HG02870 (cell line): Measurements from ENCODE around the gene CIB4.
"Not testable (repeated sequence)": the region's sequence is repeated elsewhere in the genome, so short reads cannot be mapped to it uniquely, and the experiment has no call there.

Experiments used
- ATAC-seq: cut with Tn5 transposase; IDR thresholded peaks from one replicate; pipeline ENCODE4 v1.9.1; 2021; ENCODE audit warnings: mild to moderate bottlenecking, moderate library complexity; ENCODE audit not compliant: unreplicated experiment

Gene CIB4

DNA sequence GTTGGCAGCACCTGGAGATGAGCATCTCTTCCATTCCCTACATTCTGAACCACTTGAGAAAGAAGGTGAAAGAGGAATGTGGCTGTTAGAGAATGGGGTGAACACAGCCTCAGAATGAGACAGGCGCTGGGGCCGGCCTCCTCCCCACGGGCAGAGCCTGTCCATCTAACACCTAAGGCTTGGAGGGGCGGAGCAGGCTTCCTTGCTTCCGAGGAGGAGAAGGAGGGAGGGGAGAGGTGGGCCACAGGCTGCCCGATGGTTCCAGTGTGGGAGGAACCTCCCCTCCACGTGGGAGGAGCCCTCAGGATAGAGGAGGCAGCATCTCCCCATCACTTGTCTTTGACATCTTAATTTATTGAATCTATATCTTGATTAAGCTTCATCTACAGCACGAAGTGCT is 68.6 kb downstream of the CIB4 start:
- ATAC-seq: no peak

GRCh38 chr2:26571316-26571715 is 69.8 kb downstream of the CIB4 start:
- no peak for ATAC-seq

GRCh38 chr2:26570083-26570430 is 71.1 kb downstream of the CIB4 start:
- ATAC-seq: no peak

GRCh38 chr2:26569216-26570082 is 71.7 kb downstream of the CIB4 start:
- no peak for ATAC-seq

DNA sequence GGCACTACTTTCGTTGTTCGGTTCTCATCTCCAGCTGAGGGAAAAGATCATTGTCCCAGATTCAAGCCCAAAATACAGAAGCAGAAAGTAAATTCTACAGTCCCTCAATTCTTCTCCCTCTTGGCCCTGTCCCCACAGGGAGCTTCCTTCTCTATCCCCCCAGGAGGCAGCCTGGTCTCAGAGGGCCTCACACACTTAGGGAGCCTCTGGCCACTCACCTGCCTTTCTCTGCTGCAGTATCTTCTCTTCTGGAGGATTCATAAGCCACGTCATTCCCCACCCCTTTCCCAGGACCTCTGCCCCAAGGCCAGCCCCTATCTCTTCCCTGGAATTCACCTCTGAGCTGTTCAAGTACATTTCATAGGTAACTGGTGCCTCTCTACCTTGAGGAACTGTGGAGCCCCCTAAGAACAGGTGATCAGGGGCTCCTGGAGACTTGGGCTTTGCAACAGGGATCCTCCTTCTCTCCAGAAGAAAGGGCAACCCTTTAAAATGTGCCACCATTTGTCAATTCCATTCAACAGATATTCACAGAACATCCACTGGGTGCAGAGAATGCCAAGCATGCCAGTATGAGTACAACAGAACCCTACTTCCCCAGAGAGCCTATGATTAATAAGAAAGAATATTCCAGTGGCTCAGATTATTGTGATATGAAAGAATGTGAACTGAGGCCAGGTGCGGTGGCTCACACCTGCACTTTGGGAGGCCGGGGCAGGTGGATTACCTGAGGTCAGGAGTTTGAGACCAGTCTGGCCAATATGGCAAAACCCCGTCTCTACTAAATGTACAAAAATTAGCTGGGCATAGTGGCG is 72.9 kb downstream of the CIB4 start:
- no peak for ATAC-seq

DNA sequence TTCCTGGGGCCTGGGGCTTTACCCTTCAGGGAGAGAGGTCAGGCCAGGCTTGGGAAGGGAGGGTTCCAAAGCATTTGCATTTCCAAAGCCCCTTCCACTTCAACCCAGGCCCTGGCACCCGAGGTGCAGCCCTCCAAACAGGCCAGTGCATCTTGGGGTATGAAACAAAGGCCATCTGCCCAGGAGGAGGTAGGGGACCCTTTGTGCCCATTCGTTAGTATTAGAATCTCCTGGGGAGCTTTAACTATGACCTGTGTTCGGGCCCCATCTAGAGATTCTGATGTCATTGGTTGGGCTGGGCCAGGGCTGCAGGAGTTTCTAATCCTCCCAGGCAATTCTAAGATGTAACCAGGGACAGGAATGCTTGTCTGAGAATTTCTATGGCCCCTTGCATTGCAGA is 73.6 kb downstream of the CIB4 start:
- ATAC-seq: no peak

- ATAC-seq: not testable (repeated sequence)
Observed at GRCh38 chr2:26566731-26567130, 74.4 kb downstream of the CIB4 start.

GRCh38 chr2:26566081-26566375 is 75.1 kb downstream of the CIB4 start:
- no peak for ATAC-seq

- ATAC-seq: no peak
Observed at GRCh38 chr2:26564121-26564644, 77.0 kb downstream of the CIB4 start.

- no peak for ATAC-seq
Observed at GRCh38 chr2:26563686-26564085, 77.5 kb downstream of the CIB4 start.

DNA sequence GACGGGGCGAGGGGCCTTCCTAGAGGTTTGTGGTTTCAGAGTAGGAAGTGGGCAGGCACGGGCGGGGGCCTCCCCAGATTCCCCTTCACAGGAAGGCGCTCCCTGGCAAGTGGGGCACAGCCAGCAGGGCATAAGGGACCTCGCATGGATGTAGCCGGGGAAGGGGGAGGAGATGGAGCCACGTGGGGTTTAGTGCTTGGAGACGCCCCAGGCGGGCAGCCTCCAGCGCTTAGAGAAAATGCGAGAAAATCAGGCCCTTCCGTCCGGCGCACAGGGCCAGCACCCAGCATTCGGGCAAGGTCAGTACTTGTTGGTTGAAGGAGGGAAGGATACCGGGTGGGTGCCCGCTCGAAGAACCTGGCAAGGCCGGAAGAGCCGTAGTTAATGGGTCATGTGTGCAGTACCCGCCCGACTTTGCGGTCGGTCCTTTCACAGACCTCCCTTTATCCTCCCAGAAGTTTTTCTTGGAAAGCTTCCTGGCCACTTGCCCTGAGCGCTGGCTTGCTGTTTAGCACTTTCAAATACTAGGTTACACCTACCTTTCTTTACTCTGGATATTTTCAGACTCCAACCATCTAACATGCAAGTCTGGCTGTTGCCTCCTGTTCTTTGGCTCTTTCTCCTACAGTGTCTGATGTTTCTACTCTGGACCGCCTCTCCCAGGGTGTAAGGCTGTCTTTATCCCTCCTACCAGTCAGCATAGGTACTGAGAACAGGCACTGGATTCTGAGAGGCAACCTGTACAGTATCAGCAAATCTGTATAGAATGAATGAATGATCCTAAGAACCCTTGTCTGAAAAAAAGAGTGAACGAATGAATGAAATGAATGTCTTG is 78.1 kb downstream of the CIB4 start:
- ATAC-seq: no peak

DNA sequence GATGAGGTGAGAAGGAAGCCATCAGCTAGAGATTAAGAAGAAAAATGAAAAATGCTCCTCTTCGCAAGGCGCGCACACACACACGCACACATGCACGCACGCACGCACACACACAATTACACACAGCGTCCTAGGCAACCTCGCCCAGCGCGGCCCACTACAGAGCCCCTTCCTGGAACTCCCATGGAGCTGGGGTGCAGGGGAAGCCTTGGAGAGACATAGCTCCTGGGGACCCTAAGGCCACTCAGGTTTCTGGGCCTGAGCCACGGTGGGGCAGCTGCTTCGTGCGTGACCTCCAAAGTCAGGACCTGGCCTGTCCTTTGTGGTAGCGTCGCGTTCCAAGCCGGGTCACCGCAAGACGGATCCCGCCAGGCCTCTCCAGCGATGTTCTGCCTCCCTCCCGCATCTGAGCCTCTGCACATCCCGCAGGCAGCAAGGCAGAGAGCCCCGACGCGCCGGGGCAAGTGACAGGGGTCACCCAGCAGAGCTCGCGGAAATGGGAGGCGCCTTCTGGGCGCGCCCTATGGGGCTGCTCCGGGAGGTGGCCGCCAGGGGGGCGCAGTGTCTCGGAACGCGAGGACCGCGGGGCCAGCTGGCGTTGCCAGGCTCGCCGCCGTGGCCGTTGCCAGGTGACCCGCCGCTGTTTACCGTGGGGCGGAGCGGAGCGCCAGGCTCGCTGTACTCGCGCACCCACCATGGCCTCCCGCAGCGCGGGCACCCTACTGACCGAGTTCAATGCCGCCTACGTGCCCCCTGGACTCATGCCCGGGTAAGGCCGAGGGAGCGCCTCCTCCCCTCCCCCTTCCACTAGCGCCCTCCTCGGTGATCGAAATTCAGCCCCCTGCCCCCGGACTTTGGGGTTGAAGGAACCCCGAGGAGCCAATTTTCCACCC is 79.0 kb downstream of the CIB4 start:
- no peak for ATAC-seq

DNA sequence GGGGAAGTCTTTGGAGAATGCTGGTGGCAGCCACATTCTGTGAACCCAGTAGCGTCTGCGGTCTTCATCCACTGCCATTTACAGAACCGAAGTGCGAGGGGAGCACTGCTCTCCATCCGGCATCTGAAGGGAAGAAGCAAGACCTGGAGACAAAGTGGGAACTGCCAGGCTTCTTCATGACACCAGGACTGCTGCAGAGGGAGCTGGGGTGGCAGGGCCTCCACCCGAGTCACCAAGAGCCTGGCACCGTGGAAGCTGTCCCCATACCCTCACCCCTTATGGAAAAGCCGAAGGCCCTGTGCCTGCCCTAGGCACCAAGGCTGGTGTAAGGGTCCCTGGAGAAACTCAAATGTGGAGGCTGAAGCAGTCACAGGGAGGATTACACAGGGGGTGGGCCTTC is 79.8 kb downstream of the CIB4 start:
- no peak for ATAC-seq

DNA sequence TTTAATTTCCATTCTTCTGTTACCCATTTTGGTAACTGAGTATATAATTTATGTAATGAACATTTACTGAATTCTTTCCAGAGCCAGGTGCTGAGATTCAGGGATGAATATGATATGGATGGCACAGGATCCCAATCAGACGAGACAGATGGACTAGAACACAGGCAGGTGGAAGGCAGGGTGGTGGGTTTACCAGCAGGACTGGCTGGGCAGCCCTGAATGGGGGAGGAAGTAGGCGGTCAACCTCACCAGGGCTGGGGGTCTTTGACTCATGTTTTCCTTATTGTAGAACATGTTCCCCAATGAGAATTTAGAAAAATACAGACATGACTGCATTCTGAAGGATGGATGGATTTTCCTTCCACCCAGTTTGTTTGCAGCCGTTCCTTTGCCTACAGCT is 80.3 kb downstream of the CIB4 start:
- no peak for ATAC-seq

GRCh38 chr2:26559556-26559955 is 81.6 kb downstream of the CIB4 start:
- no peak for ATAC-seq

DNA sequence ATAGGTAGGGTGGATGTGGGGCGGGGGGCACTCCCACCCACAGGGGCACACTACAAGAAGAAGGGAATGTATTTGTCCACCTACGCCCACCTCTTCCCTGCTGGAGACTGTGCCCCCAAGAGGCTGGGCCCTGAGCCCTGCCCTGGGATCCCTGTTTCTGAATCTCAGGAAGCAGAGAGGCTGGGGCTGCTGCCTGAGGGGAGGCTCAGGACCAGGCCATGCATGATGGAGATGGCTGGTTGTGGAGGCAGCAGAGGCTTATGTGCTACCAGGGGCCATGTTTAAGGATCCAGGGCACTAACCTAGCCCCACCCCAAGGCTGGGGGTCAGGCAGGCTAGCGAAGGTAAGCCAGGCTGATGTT is 82.1 kb downstream of the CIB4 start:
- ATAC-seq: no peak

DNA sequence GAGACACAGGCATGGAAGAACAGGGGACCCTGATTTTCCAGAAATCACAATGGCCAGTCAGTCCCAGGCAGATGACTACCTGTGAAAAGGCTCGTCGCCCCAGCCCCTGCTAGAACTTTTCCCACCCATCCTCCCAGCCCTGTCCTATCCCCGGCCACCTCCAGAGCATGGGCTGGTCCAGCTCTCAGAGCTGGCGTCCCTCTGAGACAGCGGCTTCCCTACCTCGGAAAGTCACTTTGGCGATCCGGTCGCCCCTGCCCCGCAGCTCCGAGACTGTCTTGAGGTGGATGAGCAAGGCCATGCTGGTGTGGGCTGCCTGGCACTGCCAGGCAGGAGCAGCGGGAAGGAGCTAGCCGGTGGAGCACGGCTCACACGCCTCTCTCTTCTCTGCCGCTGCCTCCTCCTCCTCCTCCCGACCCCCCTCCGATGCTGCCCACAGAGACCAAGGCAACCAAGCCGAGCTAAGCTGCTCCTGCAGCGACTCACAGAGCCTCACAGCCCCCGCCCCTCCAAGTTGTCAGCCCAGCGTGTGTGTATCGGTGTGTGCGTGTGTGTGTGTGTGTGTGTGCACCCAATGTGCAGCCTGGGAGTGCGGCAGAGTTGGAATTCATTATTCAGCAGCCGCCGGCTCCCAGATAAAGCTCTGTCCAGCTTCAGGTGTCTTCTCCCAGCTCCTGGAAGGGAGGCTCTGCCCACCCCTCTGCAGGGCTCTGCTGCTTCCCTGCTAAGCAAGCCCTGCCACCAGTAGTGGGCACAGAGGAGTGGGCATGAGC is 82.7 kb downstream of the CIB4 start:
- no peak for ATAC-seq

- no peak for ATAC-seq
Observed at GRCh38 chr2:26557244-26557925, 83.8 kb downstream of the CIB4 start.
